Measurements from ENCODE around the gene C1QL3.

The C1QL3 gene

DNA sequence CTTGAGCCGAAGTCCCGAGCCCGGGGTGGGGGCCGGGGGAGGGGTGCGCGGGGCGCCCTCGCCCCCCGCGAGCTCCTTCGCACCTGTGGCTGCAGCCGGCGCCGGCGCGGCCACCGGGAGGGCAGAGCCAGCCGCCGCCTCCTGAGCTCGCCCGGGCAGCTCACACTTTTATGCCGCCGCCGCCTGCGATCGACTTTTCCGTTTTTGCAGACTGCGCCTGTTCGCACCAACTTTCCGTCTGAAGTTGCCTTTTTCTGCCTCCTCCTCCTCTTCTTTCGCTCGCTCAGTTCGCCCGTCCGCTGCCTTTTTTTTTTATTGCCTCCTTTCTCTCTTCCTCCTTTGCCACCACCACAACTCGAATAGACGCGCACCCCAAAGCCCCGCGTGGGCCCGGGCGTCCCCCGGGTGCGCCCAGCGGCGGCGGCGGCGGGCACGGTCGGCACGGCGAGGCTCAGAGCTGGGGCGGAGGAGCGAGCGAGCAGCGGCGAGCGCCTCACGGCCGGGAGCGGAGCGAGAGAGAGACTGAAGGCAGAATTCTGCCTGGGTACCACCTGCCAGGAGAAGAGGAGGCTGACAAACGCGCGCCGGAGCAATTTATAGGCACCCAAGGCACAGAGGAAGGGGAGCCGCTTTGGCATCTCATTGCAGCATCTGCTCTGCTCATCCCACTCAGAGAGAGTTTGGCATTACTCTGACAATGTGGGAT, at the start of gene C1QL3:
Gene C1QL3 (minus strand): TSS at position 569 of the 706 bp plus-strand sequence. CDS start 814 bp downstream, outside the sequence.
- peak within 1 kb of the TSS; percentile 30 for H3K4me3 ChIP-seq (replicated peaks; ENCODE audit: low read depth, low read length)
- no peak for DNase-seq (ENCODE audit: extremely low read depth, low read depth)
- TF ChIP-seq, protein P1, sequence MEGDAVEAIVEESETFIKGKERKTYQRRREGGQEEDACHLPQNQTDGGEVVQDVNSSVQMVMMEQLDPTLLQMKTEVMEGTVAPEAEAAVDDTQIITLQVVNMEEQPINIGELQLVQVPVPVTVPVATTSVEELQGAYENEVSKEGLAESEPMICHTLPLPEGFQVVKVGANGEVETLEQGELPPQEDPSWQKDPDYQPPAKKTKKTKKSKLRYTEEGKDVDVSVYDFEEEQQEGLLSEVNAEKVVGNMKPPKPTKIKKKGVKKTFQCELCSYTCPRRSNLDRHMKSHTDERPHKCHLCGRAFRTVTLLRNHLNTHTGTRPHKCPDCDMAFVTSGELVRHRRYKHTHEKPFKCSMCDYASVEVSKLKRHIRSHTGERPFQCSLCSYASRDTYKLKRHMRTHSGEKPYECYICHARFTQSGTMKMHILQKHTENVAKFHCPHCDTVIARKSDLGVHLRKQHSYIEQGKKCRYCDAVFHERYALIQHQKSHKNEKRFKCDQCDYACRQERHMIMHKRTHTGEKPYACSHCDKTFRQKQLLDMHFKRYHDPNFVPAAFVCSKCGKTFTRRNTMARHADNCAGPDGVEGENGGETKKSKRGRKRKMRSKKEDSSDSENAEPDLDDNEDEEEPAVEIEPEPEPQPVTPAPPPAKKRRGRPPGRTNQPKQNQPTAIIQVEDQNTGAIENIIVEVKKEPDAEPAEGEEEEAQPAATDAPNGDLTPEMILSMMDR (IDR thresholded peaks at IDR 0.05; ENCODE audit: low read depth, low read length, missing control alignments), result no peak

DNA sequence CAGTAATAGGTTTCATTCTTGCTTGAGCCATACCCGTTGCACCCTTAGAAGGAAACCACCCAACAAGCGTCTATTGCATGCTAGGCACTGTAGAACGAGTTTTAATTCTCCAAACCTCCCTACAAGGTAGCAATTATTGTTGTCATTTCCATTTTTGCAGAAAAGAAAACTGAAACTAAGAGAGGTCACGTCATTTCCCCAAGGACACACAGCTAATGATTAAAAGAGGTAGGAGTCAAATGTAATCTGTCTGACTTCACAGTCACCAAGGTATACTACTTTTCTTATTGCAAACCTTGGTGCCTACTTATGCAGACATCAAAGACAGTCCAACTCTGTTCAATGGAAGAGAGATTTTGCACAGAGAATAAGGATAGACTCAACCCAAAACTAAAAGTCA, 49.1 kb upstream of the C1QL3 start:
- H3K4me3 ChIP-seq (replicated peaks; ENCODE audit: low read depth, low read length), result no peak overlapping the region
- TF ChIP-seq, protein P1 (IDR thresholded peaks at IDR 0.05; ENCODE audit: low read depth, low read length, missing control alignments), result no peak
- no peak for DNase-seq (ENCODE audit: extremely low read depth, low read depth)

DNA sequence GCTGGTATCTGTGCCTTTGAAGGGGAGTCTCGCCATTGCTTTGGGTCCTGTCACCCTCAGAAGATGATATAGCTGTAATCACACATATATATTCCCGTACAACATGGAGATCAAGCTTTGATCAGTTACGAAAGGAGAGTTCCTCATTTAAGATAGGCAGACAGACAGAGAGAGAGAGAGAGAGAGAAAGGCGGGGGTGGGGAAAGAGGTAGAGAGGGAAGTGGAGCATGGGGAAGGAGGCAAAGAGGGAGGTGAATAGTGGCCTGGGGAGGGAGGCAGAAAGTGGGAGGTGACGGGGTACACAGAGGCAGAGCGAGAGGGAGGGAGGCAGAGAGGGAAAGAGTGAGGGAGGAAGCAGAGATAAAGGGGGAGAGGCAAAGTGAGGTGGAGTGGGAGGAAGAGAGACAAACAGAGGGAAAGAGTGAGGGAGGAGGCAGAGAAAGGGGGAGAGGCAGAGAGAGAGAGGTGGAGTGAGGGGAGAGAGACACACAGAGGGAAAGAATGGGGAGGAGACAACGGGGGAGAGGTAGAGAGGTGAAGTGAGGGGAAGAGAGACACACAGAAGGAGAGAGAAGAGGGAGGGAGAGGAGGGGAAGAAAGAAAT, 44.6 kb upstream of the C1QL3 start:
- no peak for DNase-seq (ENCODE audit: extremely low read depth, low read depth)
- no peak overlapping the region for H3K4me3 ChIP-seq (replicated peaks; ENCODE audit: low read depth, low read length)
- TF ChIP-seq, protein P1 (IDR thresholded peaks at IDR 0.05; ENCODE audit: low read depth, low read length, missing control alignments), result no peak

DNA sequence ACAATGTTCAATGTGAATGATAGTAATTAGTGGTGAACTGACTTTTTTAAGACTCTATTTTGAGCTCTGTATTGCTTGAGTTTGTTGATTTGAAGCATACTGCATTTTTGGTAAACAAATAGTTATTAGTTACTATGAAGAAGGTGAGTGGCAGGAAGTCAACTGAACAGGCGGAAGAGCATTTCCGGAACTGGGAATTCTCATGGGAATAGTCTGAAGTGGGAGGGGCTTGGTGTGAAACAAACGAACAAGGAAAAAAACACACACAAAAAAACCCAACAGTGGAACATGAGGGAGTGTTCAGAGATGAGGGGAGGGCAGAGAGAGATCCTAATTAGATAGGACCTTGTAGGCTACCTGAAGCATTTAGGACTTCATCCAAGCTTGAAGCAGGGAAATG, 43.9 kb upstream of the C1QL3 start:
- H3K4me3 ChIP-seq (replicated peaks; ENCODE audit: low read depth, low read length), result no peak overlapping the region
- TF ChIP-seq, protein P1 (IDR thresholded peaks at IDR 0.05; ENCODE audit: low read depth, low read length, missing control alignments), result no peak
- no peak for DNase-seq (ENCODE audit: extremely low read depth, low read depth)

DNA sequence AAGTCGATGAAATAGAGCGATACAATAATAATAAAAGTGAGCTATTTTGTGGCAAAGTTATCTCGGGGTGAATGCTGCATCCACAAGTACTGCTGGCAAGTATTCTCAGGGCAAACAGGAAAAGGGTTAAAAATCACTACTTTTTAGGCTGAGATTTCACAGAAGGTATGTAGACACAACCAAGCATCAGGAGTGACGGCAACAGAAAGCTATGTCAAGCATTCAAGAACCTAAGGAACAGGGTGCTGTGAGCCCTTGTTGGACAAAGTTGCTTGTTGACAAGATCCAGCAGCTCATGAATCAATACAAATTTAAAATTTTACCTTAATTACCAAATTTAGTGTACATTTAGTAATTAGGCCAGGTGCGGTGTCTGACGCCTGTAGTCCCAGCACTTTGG, 41.2 kb upstream of the C1QL3 start:
- DNase-seq (ENCODE audit: extremely low read depth, low read depth), result no peak
- H3K4me3 ChIP-seq (replicated peaks; ENCODE audit: low read depth, low read length), result no peak overlapping the region
- TF ChIP-seq, protein P1 (IDR thresholded peaks at IDR 0.05; ENCODE audit: low read depth, low read length, missing control alignments), result no peak

DNA sequence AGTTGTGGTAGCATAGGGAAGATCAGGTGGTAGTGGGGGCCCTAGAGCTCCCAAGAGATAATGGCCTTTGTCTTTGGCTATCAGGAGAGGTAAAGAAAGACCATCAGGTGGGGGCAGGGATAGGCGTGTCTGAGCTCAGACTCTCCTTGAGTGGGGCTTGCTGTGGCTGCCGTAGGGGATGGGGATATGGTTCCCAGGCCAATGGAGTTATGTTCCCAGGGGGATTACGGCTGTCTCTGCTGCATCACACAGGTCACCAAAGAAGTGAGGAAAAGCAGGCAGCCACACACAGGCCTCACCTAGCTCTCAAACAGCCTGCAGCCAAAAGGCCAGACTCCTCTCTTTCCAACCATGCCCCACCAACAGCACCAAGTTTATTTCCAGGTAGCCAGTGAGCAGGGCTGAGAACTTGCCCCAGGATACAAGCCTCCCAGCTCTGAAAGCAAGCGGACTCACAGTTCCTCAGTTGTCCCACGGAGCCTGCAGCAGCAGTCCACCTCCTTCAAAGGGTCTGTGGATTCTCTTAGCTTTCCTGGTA, 37.6 kb upstream of the C1QL3 start:
- no peak overlapping the region for H3K4me3 ChIP-seq (replicated peaks; ENCODE audit: low read depth, low read length)
- TF ChIP-seq, protein P1 (IDR thresholded peaks at IDR 0.05; ENCODE audit: low read depth, low read length, missing control alignments), result no peak
- no peak for DNase-seq (ENCODE audit: extremely low read depth, low read depth)

All from HFF-Myc (cell line).